Mucosa of descending colon (tissue), 3 donors: Measurements from ENCODE around the gene HHAT. TPM values are rescaled to one million over a fixed set of nuclear protein-coding genes. Genes with fewer than 3 reads are reported as not detected.

ENCODE experiments used
- ATAC-seq: fragments of 200-7000 bp; cut with Tn5 transposase; one replicate; pipeline ENCODE4 v1.9.1; 2020; ENCODE audit warnings: mild to moderate bottlenecking, moderate library complexity
- DNase-seq, 3 donors: peaks; one replicate each; pipeline ENCODE4 v3.0.0-alpha.2; 2020
- H3K36me3 ChIP-seq: fragments of 200-600 bp; one replicate; pipeline ENCODE4 v1.8.0; 2021; ENCODE audit warnings: low read depth, mild to moderate bottlenecking
- H3K4me1 ChIP-seq: fragments of 200-600 bp; one replicate; pipeline ENCODE4 v1.8.0; 2021; ENCODE audit warnings: low read depth, mild to moderate bottlenecking
- H3K4me3 ChIP-seq: fragments of 200-600 bp; one replicate; pipeline ENCODE4 v1.8.0; 2021; ENCODE audit warnings: mild to moderate bottlenecking
- H3K9me3 ChIP-seq: fragments of 200-600 bp; one replicate; pipeline ENCODE4 v1.8.0; 2021; ENCODE audit warnings: mild to moderate bottlenecking
- CTCF ChIP-seq: fragments of 200-600 bp; IDR thresholded peaks from one replicate; pipeline ENCODE4 v1.8.0; 2022; ENCODE audit warnings: antibody characterized with exemption, mild to moderate bottlenecking
- intact Hi-C, 2 donors: fragments of 100-400 bp; cut with DNase I in 1 of 2; cut with micrococcal nuclease in 1 of 2; formaldehyde crosslinking; loops; one replicate each; pipeline versions ENCODE4 v1.11.0 to v1.11.1; 2022; cut with DNase I, micrococcal nuclease
- total RNA-seq, 3 donors: library from RNA; stranded (reverse); fragmentation: NEBNext Ultra II Directional in 2 of 3; extraction: Animal tissue kit (Norgen Biotek cat#: 25700) in 2 of 3; gene quantifications; one replicate each; pipeline versions ENCODE4 v1.2.1 to v1.2.4, GENCODE V29; 2021 to 2023
- donor health status: DM: no; HTN: no; CAD: no; lungs with moderate emphysema.
- donor health status: DM: no; HTN: no; CAD: no.
- donor health status: DM: no; HTN: yes; CAD: no.

HHAT gene
- total RNA-seq, 3 donors from 2014 or later: 4.1 to 8.6 (median 5.9) TPM

GRCh38 chr1:210625715-210626114 lies 297.0 kb downstream of the HHAT start:
- Histone ChIP-seq H3K4me1 (no peaks in the 10 kb centered on the region), H3K36me3 (no peaks in the 10 kb centered on the region), H3K4me3 (no peak overlapping the region), H3K9me3 (no peaks in the 10 kb centered on the region)
- DNase-seq (no peak), ATAC-seq (no peak)
- no peak for TF ChIP-seq CTCF
- intact Hi-C loops: no loop called here

- ATAC-seq: no peak
Observed at GRCh38 chr1:210626341-210626740, 297.6 kb downstream of the HHAT start.

GRCh38 chr1:210627755-210628154 lies 299.1 kb downstream of the HHAT start:
- no peak overlapping the region for H3K4me3 ChIP-seq
- intact Hi-C loops: no loop called here
- ATAC-seq: no peak
- no peaks in the 10 kb centered on the region for H3K9me3 ChIP-seq
- no peaks in the 10 kb centered on the region for H3K4me1 ChIP-seq
- DNase-seq: no peak
- H3K36me3 ChIP-seq: no peaks in the 10 kb centered on the region
- TF ChIP-seq CTCF: no peak

More at GRCh38 chr1:210626341-210626740, 297.6 kb downstream of the HHAT start:
- H3K4me1 ChIP-seq: no peaks in the 10 kb centered on the region
- TF ChIP-seq CTCF: no peak
- H3K4me3 ChIP-seq: no peak overlapping the region
- no peaks in the 10 kb centered on the region for H3K36me3 ChIP-seq
- intact Hi-C loops: no loop called here
- DNase-seq: no peak
- no peaks in the 10 kb centered on the region for H3K9me3 ChIP-seq

GRCh38 chr1:210629276-210629675 lies 300.6 kb downstream of the HHAT start:
- DNase-seq: no peak
- intact Hi-C loops: no loop called here
- Histone ChIP-seq H3K4me1 (no peaks in the 10 kb centered on the region), H3K9me3 (no peaks in the 10 kb centered on the region), H3K36me3 (no peaks in the 10 kb centered on the region), H3K4me3 (no peak overlapping the region)
- no peak for TF ChIP-seq CTCF
- ATAC-seq: no peak

- DNase-seq (peak in 1 of 3 donors; percentile 6), ATAC-seq (peak; percentile 40)
- H3K4me1 ChIP-seq: no peaks in the 10 kb centered on the region
- intact Hi-C loops: no loop called here
- H3K36me3 ChIP-seq: no peaks in the 10 kb centered on the region
- H3K9me3 ChIP-seq: no peaks in the 10 kb centered on the region
- no peak for TF ChIP-seq CTCF
- no peak overlapping the region for H3K4me3 ChIP-seq
Observed at GRCh38 chr1:210631399-210631798, 302.7 kb downstream of the HHAT start.

- no peak for TF ChIP-seq CTCF
- intact Hi-C loops: no loop called here
- no peak for ATAC-seq
- Histone ChIP-seq H3K9me3 (no peaks in the 10 kb centered on the region), H3K4me1 (no peaks in the 10 kb centered on the region), H3K36me3 (no peaks in the 10 kb centered on the region), H3K4me3 (no peak overlapping the region)
- DNase-seq: no peak
Observed at GRCh38 chr1:210633140-210633539, 304.4 kb downstream of the HHAT start.
